Measurements from ENCODE around the gene NT5M.
"Not testable (repeated sequence)": the region's sequence is repeated elsewhere in the genome, so short reads cannot be mapped to it uniquely, and the experiment has no call there.

Gene NT5M

DNA sequence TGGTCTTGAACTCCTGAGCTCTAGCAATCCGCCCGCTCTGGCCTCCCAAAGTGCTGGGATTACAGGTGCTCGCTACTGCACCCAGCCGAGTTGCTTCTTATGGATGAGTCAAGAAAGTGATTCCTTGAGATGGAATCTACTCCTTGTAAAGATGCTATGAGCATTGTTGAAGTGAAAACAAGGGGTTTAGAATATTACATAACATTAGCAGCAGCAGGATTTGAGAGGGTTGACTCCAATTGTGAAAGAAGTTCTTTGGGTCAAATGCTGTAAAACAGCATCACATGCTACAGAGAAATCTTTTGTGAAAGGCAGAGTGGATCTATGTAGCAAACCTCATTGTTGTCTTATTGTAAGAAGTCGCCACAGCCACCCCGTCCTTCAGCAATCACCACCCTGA is 72.7 kb downstream of the NT5M start:
- H3K9me3 ChIP-seq (ENCODE audit: control insufficient read depth in 1 of 2, low read length in 2 of 2) = no peaks in the 10 kb centered on the region
- H3K36me3 ChIP-seq (ENCODE audit: control insufficient read depth in 1 of 2, insufficient read depth in 2 of 2, low read length in 2 of 2) = no peaks in the 10 kb centered on the region
- H3K4me1 ChIP-seq (ENCODE audit: control insufficient read depth in 1 of 2, insufficient read depth in 2 of 2, low read length in 2 of 2) = no peaks in the 10 kb centered on the region
- H3K27me3 ChIP-seq (ENCODE audit: low read depth, low read length) = no peaks in the 10 kb centered on the region
- H3K4me3 ChIP-seq (ENCODE audit: low read depth in 1 of 2, low read length in 2 of 2) = no peak overlapping the region
- H3K27ac ChIP-seq (ENCODE audit: low read length) = no peak overlapping the region

DNA sequence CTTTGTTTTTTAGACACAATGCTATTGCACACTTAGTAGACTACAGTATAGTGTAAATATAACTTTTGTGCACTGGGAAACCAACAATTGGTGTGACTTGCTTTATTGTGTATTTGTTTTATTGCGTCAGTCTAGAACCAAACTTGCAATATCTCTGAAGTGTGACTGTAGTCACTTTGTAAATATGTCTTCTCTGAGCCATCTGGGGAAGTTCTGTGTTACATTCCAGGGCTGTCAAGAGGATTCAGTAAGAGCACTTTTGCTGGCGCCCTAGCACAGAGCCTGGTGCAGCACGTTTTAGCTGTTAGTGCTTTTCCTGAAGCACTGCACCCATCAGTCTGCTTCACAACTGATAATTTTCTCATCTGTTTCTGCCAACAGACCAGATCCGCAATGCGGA is 73.2 kb downstream of the NT5M start:
- Histone ChIP-seq H3K4me3 (ENCODE audit: low read depth in 1 of 2, low read length in 2 of 2) (no peak overlapping the region), H3K4me1 (ENCODE audit: control insufficient read depth in 1 of 2, insufficient read depth in 2 of 2, low read length in 2 of 2) (no peaks in the 10 kb centered on the region), H3K36me3 (ENCODE audit: control insufficient read depth in 1 of 2, insufficient read depth in 2 of 2, low read length in 2 of 2) (no peaks in the 10 kb centered on the region), H3K9me3 (ENCODE audit: control insufficient read depth in 1 of 2, low read length in 2 of 2) (no peaks in the 10 kb centered on the region), H3K27me3 (ENCODE audit: low read depth, low read length) (no peaks in the 10 kb centered on the region), H3K27ac (ENCODE audit: low read length) (no peak overlapping the region)

DNA sequence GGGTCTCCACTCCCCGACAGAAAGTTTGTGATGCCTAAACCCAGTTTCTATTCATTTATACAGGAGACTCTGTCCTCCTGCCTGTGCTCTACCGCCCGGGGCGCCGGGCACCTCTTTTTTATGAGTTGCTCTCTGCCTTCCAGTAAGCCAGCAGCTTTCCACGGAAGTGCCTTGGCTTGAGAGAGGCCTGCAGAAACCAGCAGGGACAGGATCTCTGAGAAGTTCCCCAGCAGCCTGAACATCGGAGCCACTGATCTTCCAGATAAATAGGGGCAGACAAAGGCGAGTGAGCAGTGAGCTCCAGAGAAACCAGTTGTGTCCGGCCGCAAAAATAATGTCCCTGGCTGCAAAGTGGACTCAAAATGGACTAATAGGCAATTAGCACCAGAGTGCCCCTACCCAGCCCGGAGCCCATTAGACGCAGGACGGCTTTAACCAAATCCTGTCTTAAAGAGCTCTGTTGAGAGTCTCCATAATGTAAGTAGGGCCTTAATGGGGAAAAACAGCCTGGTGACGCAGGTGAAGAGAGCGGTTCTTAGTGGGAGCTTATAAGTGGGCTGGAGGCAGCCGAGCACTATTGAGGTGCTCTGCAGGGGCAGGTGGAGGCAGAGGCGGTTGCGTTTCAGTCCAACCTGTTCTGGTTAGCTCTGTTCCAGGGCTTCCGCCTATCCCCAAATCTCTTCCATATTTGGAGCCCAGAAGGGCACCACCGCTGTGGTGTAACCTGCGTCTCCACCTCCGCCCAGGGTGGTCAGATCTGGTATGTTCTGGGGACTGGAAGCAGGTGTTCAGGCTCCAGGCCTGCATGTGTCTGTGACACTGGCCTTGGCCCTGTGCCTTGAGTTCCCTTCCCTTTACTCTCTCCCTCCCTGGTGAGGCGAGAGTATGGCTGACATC is 74.1 kb downstream of the NT5M start:
- no peaks in the 10 kb centered on the region for H3K9me3 ChIP-seq (ENCODE audit: control insufficient read depth in 1 of 2, low read length in 2 of 2)
- no peak overlapping the region for H3K27ac ChIP-seq (ENCODE audit: low read length)
- H3K4me1 ChIP-seq (ENCODE audit: control insufficient read depth in 1 of 2, insufficient read depth in 2 of 2, low read length in 2 of 2) = no peaks in the 10 kb centered on the region
- H3K36me3 ChIP-seq (ENCODE audit: control insufficient read depth in 1 of 2, insufficient read depth in 2 of 2, low read length in 2 of 2) = no peaks in the 10 kb centered on the region
- H3K4me3 ChIP-seq (ENCODE audit: low read depth in 1 of 2, low read length in 2 of 2) = no peak overlapping the region
- H3K27me3 ChIP-seq (ENCODE audit: low read depth, low read length) = no peaks in the 10 kb centered on the region

DNA sequence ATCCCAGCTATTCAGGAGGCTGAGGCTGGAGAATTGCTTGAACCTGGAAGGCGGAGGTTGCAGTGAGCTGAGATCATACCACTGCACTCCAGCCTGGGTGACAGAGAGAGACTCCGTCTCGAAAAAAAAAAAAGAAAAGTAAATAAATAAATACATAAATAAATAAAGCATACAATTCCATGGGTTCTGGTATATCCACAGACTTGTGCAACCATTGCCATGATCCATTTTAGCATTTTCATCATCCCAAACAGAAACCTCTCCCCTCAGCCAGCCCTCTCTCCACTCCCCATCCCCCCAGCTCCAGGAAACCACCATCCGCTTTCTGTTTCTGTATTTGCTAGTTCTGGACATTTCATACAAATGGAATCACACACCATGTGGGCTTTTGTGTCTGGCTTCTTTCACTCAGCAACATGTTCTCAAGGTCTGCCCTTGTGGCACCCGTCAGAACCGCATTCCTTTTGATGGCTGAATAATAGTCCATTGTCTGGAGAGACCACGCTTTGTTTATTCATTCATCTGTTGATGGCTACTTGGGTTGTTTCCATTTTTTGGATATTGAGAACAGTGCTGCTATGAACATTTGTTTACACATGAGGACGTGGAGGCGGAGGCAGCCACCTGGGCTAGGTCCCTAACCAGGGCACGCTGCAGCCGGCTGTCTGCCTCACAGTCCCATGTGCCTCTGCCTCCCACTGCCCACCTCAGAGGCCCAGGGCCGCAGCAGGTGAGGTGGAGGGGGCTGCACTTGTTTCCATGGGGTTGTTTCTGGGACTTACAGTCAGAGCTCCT is 76.2 kb downstream of the NT5M start:
- no peak overlapping the region for H3K27ac ChIP-seq (ENCODE audit: low read length)
- no peaks in the 10 kb centered on the region for H3K4me1 ChIP-seq (ENCODE audit: control insufficient read depth in 1 of 2, insufficient read depth in 2 of 2, low read length in 2 of 2)
- H3K4me3 ChIP-seq (ENCODE audit: low read depth in 1 of 2, low read length in 2 of 2) = no peak overlapping the region

DNA sequence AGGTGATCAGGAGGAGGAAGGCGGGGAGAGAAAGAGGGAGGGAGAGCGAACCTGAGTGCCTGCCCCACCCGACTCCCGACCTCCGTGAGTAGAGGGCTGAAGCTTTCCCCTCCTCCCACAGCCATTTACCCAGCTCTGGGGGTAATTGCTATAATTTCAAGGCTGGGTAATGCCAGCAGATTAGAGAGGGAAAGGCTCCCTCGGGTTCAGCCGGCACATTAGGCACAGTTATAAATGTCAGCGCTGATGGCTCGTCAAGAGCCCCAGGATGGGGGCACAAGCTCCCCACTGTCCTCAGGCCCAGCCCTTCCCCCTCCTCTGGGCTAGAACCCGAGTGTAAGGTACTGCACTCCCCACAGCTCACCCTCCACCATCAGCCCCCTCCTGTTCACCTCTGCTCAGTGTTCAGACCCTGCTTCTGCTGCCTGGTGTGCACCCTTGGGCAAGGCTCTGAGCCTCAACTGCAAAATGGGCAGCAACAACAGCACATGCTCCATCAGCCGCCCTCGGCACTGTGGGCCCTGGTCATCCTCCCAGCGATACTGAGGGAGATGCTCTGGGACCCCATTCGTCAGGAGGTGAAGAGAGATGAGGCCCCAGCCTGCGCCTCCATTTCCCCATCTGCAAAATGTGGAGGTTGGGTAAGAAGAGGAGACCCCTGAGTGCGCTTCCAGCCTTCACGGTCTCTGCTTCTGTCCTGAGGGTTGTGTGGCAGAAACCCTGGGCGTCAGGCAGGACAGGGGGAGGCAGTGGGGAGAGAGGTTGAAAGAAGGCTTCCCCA is 77.2 kb downstream of the NT5M start:
- H3K4me3 ChIP-seq (ENCODE audit: low read depth in 1 of 2, low read length in 2 of 2) = no peak overlapping the region
- no peaks in the 10 kb centered on the region for H3K27me3 ChIP-seq (ENCODE audit: low read depth, low read length)
- no peaks in the 10 kb centered on the region for H3K9me3 ChIP-seq (ENCODE audit: control insufficient read depth in 1 of 2, low read length in 2 of 2)
- no peaks in the 10 kb centered on the region for H3K36me3 ChIP-seq (ENCODE audit: control insufficient read depth in 1 of 2, insufficient read depth in 2 of 2, low read length in 2 of 2)
- H3K4me1 ChIP-seq (ENCODE audit: control insufficient read depth in 1 of 2, insufficient read depth in 2 of 2, low read length in 2 of 2) = no peaks in the 10 kb centered on the region
- no peak overlapping the region for H3K27ac ChIP-seq (ENCODE audit: low read length)

More for the DNA sequence above, 76.2 kb downstream of the NT5M start:
- Histone ChIP-seq H3K27me3 (ENCODE audit: low read depth, low read length) (no peaks in the 10 kb centered on the region), H3K9me3 (ENCODE audit: control insufficient read depth in 1 of 2, low read length in 2 of 2) (no peaks in the 10 kb centered on the region), H3K36me3 (ENCODE audit: control insufficient read depth in 1 of 2, insufficient read depth in 2 of 2, low read length in 2 of 2) (no peaks in the 10 kb centered on the region)

DNA sequence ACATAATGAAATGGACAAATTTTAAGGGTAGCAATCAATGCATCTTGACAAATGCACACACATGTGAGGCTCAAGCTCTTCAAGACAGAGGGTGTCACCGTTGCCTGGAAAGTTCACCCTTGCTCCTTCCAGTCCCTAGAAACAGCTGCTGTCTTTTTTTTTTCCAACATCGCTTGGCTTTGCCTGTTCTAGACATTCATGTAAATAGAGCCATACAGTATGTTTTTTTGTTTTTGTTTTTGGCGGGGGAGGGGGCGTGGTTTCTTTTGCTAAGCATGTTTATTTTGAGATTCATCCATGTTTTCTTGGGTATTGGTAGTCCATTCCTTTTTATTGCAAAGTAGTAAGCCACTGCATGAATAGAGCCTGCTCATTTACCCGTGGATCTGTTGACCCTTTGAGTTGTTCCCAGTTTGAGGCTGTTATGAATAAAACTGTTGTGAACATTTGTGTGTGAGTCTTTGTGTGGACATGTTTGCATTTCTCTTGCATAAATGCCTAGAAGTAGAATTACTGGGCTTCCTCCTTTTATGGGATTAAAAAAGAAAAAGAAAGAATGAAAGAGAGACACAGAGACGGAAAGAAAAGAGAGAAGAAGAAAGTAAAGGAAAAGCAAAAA is 78.4 kb downstream of the NT5M start:
- Histone ChIP-seq H3K9me3 (ENCODE audit: control insufficient read depth in 1 of 2, low read length in 2 of 2) (no peaks in the 10 kb centered on the region), H3K4me1 (ENCODE audit: control insufficient read depth in 1 of 2, insufficient read depth in 2 of 2, low read length in 2 of 2) (no peaks in the 10 kb centered on the region), H3K36me3 (ENCODE audit: control insufficient read depth in 1 of 2, insufficient read depth in 2 of 2, low read length in 2 of 2) (no peaks in the 10 kb centered on the region), H3K27me3 (ENCODE audit: low read depth, low read length) (no peaks in the 10 kb centered on the region), H3K4me3 (ENCODE audit: low read depth in 1 of 2, low read length in 2 of 2) (no peak overlapping the region), H3K27ac (ENCODE audit: low read length) (no peak overlapping the region)

DNA sequence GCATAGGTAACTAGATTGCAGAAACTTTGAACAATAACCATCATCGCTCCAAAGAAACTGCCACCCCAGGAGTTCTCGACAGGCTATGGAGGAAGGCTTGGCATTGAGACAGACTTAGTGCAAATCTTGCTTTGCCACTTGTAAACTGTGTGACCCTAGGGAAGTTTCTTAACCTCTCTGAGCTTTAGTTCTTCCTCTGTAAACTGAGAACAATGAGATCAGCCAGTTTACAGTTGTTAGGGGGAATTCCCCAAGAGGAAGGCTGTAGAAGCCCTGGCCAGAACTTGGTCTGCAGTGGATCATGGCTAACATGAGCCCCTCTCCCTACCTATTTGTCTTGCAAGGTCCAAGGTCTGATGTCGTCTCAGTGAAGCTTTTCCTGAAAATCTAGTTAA is 78.9 kb downstream of the NT5M start:
- Histone ChIP-seq H3K27me3 (ENCODE audit: low read depth, low read length) (no peaks in the 10 kb centered on the region), H3K27ac (ENCODE audit: low read length) (no peak overlapping the region), H3K9me3 (ENCODE audit: control insufficient read depth in 1 of 2, low read length in 2 of 2) (no peaks in the 10 kb centered on the region), H3K4me3 (ENCODE audit: low read depth in 1 of 2, low read length in 2 of 2) (no peak overlapping the region), H3K4me1 (ENCODE audit: control insufficient read depth in 1 of 2, insufficient read depth in 2 of 2, low read length in 2 of 2) (no peaks in the 10 kb centered on the region), H3K36me3 (ENCODE audit: control insufficient read depth in 1 of 2, insufficient read depth in 2 of 2, low read length in 2 of 2) (no peaks in the 10 kb centered on the region)

DNA sequence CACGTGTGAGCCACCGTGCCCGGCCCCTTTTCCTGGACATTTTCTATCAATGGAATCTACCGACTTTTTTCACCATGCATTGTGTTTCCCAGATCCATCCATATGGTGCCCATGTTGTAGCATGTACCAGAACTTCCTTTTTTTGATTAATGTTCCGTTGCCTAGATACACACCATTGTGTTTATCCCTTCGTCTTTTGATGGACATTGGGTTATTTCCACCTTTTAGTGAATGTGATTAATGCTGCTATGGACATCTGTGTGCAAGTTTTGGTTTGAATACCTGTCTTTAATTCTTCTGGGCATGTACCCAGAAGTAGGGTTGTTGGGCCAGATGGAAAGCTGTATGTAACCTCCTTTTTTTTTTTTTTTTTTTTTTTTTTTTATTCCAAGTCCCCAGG is 79.8 kb downstream of the NT5M start:
- H3K4me3 ChIP-seq (ENCODE audit: low read depth in 1 of 2, low read length in 2 of 2) = no peak overlapping the region
- no peaks in the 10 kb centered on the region for H3K9me3 ChIP-seq (ENCODE audit: control insufficient read depth in 1 of 2, low read length in 2 of 2)
- no peaks in the 10 kb centered on the region for H3K27me3 ChIP-seq (ENCODE audit: low read depth, low read length)
- no peak overlapping the region for H3K27ac ChIP-seq (ENCODE audit: low read length)
- no peaks in the 10 kb centered on the region for H3K4me1 ChIP-seq (ENCODE audit: control insufficient read depth in 1 of 2, insufficient read depth in 2 of 2, low read length in 2 of 2)
- no peaks in the 10 kb centered on the region for H3K36me3 ChIP-seq (ENCODE audit: control insufficient read depth in 1 of 2, insufficient read depth in 2 of 2, low read length in 2 of 2)

DNA sequence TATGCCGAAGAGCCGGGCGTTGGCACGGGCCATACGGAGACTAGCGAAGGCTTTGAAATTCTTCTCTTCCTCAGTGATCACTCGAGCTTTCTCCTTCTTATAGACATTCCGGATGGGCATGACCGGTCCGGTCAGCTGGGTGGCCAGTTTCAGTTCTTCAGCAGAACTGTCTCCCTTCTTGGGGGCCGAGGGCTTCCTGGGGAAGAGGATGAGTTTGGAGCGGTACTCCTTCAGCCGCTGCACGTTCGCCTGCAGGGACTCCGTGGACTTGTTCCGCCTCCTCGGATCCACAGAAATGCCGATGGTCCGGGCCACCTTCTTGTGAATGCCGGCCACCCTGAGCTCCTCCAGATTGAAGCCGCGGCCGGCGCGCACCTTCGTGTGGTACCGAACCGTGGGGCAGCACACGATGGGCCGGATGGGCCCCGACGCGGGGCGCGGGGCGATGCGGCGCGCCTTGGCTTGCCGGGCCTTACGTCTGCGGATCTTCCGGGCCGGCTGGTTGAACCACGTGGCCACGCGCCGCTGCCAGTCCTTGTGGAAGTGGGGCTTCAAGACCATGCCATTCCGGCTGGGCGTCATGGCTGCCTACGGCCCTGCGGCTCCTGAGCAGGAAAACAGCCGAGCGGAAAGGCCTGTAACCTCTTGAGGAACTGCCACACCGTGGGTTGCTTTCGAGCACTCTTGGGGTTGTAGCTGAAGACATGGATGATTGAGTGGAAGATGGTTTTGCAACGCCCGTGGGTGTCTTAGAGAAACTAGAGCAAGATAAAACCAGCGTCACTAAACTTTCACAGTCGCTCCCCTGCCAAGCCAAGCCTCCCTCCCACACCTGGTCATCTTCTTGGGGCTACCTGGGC is 80.5 kb downstream of the NT5M start:
- H3K27ac ChIP-seq (ENCODE audit: low read length); H3K9me3 ChIP-seq (ENCODE audit: control insufficient read depth in 1 of 2, low read length in 2 of 2); H3K4me1 ChIP-seq (ENCODE audit: control insufficient read depth in 1 of 2, insufficient read depth in 2 of 2, low read length in 2 of 2); H3K4me3 ChIP-seq (ENCODE audit: low read depth in 1 of 2, low read length in 2 of 2); H3K27me3 ChIP-seq (ENCODE audit: low read depth, low read length); H3K36me3 ChIP-seq (ENCODE audit: control insufficient read depth in 1 of 2, insufficient read depth in 2 of 2, low read length in 2 of 2): not testable (repeated sequence)

DNA sequence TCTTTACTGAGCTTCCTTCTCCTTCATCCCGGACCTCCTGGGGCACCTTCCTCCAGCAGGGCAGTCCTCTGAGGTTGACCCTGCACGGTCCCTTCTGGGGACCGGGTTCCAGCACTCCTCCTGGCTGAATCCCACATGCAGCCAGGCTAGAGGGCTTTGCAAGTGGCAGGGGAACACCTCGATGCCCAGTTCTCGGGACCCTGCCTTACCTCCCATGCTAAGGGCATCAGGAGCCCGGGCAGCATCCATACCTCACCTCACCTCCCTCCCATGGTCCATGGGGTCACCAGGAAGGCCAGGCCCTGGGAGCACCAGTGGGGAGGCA is 81.1 kb downstream of the NT5M start:
- H3K4me1 ChIP-seq (ENCODE audit: control insufficient read depth in 1 of 2, insufficient read depth in 2 of 2, low read length in 2 of 2) = no peaks in the 10 kb centered on the region
- H3K4me3 ChIP-seq (ENCODE audit: low read depth in 1 of 2, low read length in 2 of 2) = no peak overlapping the region
- no peaks in the 10 kb centered on the region for H3K36me3 ChIP-seq (ENCODE audit: control insufficient read depth in 1 of 2, insufficient read depth in 2 of 2, low read length in 2 of 2)
- H3K27me3 ChIP-seq (ENCODE audit: low read depth, low read length) = no peaks in the 10 kb centered on the region
- no peaks in the 10 kb centered on the region for H3K9me3 ChIP-seq (ENCODE audit: control insufficient read depth in 1 of 2, low read length in 2 of 2)
- no peak overlapping the region for H3K27ac ChIP-seq (ENCODE audit: low read length)
